CD4-positive, CD25-positive, alpha-beta regulatory T cell (primary cell): Measurements from ENCODE around the gene PDE4C. TPM values are rescaled to one million over a fixed set of nuclear protein-coding genes. Genes with fewer than 3 reads are reported as not detected.

Source experiments
- ATAC-seq, 2 donors: fragments of 150-1000 bp; cut with Tn5 transposase; one replicate each; pipeline ENCODE4 v1.10.0; 2021; ENCODE audit warnings: low read depth in 2 of 2, moderate number of reproducible peaks in 2 of 2, moderate library complexity in 1 of 2
- DNase-seq, 3 donors: peaks; one replicate each; pipeline versions ENCODE4 v3.0.0 to v3.0.0-alpha.2; 2012 to 2022; ENCODE audit warnings: mixed read lengths in 1 of 3
- H3K27ac ChIP-seq: one replicate; pipeline ENCODE4 v1.7.0; 2013; ENCODE audit warnings: mild to moderate bottlenecking, low read length; ENCODE audit not compliant: insufficient read depth, poor library complexity, severe bottlenecking
- H3K27me3 ChIP-seq: one replicate; pipeline ENCODE4 v1.7.0; 2013; ENCODE audit warnings: low read length; ENCODE audit not compliant: control insufficient read depth, insufficient read depth
- H3K36me3 ChIP-seq: one replicate; pipeline ENCODE4 v1.7.0; 2013; ENCODE audit warnings: mild to moderate bottlenecking, low read length, moderate library complexity; ENCODE audit not compliant: control insufficient read depth, insufficient read depth
- H3K4me1 ChIP-seq: 2 replicates; pipeline ENCODE4 v1.7.0; 2013; ENCODE audit warnings: mild to moderate bottlenecking, low read length; ENCODE audit not compliant: insufficient read depth, control insufficient read depth, poor library complexity, severe bottlenecking
- H3K4me3 ChIP-seq: one replicate; pipeline ENCODE4 v1.7.0; 2013; ENCODE audit warnings: low read depth, mild to moderate bottlenecking, low read length, moderate library complexity
- H3K9me3 ChIP-seq, 2 experiments: 1 replicate in 1 of 2; 2 replicates in 1 of 2; pipeline ENCODE4 v1.7.0; 2013; ENCODE audit warnings: low read length in 2 of 2, mild to moderate bottlenecking in 1 of 2, moderate library complexity in 1 of 2; ENCODE audit not compliant: control insufficient read depth in 2 of 2
- H3K27ac Mint-ChIP-seq, 3 donors: one replicate each; pipeline ENCODE4 v1.8.0; 2020 to 2022; ENCODE audit warnings: mild to moderate bottlenecking in 3 of 3, mixed read lengths in 3 of 3, moderate library complexity in 2 of 3
- H3K27me3 Mint-ChIP-seq: one replicate; pipeline ENCODE4 v1.8.0; 2022; ENCODE audit warnings: mild to moderate bottlenecking, mixed read lengths
- H3K36me3 Mint-ChIP-seq: one replicate; pipeline ENCODE4 v1.8.0; 2020; ENCODE audit warnings: mixed read lengths
- H3K4me1 Mint-ChIP-seq, 4 donors: one replicate each; pipeline ENCODE4 v1.8.0; 2020 to 2022; ENCODE audit warnings: mixed read lengths in 4 of 4, mild to moderate bottlenecking in 1 of 4
- H3K4me3 Mint-ChIP-seq, 4 donors: one replicate each; pipeline ENCODE4 v1.8.0; 2020 to 2022; ENCODE audit warnings: mild to moderate bottlenecking in 4 of 4, mixed read lengths in 4 of 4, moderate library complexity in 3 of 4
- H3K9me3 Mint-ChIP-seq, 7 donors: one replicate each; pipeline ENCODE4 v1.8.0; 2020 to 2022; ENCODE audit warnings: mixed read lengths in 7 of 7, mild to moderate bottlenecking in 3 of 7, moderate library complexity in 2 of 7
- polyA plus RNA-seq, 4 donors: library from polyadenylated mRNA; unstranded; fragments of 300-500 nt; fragmentation: Illumina TruSeq; gene quantifications; one replicate each; pipeline ENCODE4 v1.2.3, GENCODE V29; 2021
- total RNA-seq: library from RNA; stranded (reverse); gene quantifications from one replicate; pipeline ENCODE4 v1.2.3, GENCODE V29; 2022

The PDE4C gene
- total RNA-seq: not detected
- not detected for polyA plus RNA-seq

GRCh38 chr19:18225702-18226468 is at the start of gene PDE4C:
Gene PDE4C, minus strand, starts transcription at chr19:18226438. Its CDS starts 23 bp downstream, at chr19:18226415.
- H3K27me3 Mint-ChIP-seq: peaks cover 48% of the 10 kb centered on the region
- no peaks in the 10 kb centered on the region for H3K36me3 Mint-ChIP-seq
- H3K9me3 Mint-ChIP-seq: peaks cover 0 to 7% (median 0%) of the 10 kb centered on the region in 7 donors
- ATAC-seq: no peak
- H3K27me3 ChIP-seq: peaks cover 7% of the 10 kb centered on the region
- peak within 1 kb of the TSS in 2 of 4 donors; percentile 87 to 93 for H3K4me3 Mint-ChIP-seq
- no peaks in the 10 kb centered on the region for H3K9me3 ChIP-seq
- no peak for DNase-seq
- no peak within 1 kb of the TSS for H3K27ac ChIP-seq
- H3K27ac Mint-ChIP-seq: no peak within 1 kb of the TSS
- H3K36me3 ChIP-seq: no peaks in the 10 kb centered on the region
- peaks cover 23% of the 10 kb centered on the region for H3K4me1 ChIP-seq
- H3K4me1 Mint-ChIP-seq: peaks cover 0 to 35% (median 7%) of the 10 kb centered on the region in 4 donors
- no peak within 1 kb of the TSS for H3K4me3 ChIP-seq

- peaks cover 13% of the 10 kb centered on the region for H3K36me3 Mint-ChIP-seq
- H3K4me3 Mint-ChIP-seq: peak overlapping the region; percentile 57 to 98 (median 68)
Measured at GRCh38 chr19:18274781-18275356, 48.6 kb upstream of the PDE4C start.

GRCh38 chr19:18274219-18274780 is 48.1 kb upstream of the PDE4C start, which contains the start of gene IQCN:
Gene IQCN, minus strand, starts transcription at chr19:18274452. Its CDS starts 4,974 bp downstream, at chr19:18269478.
- DNase-seq: peak; percentile 37 to 69 (median 54)
- no peaks in the 10 kb centered on the region for H3K27me3 ChIP-seq
- peaks cover 21% of the 10 kb centered on the region for H3K36me3 ChIP-seq
- Mint-ChIP-seq H3K4me1 (peaks cover 2 to 57% (median 25%) of the 10 kb centered on the region in 4 donors), H3K9me3 (peaks cover 0 to 22% (median 0%) of the 10 kb centered on the region in 7 donors), H3K27ac (peak within 1 kb of the TSS in 2 of 3 donors; percentile 78 to 99), H3K27me3 (peaks cover 51% of the 10 kb centered on the region), H3K36me3 (peaks cover 11% of the 10 kb centered on the region), H3K4me3 (peak within 1 kb of the TSS; percentile 59 to 98 (median 68))
- no peak within 1 kb of the TSS for H3K27ac ChIP-seq
- ATAC-seq: peak in 1 of 2 donors; percentile 30
- H3K9me3 ChIP-seq: no peaks in the 10 kb centered on the region
- H3K4me3 ChIP-seq: peak within 1 kb of the TSS; percentile 19
- H3K4me1 ChIP-seq: peaks cover 35% of the 10 kb centered on the region

More at GRCh38 chr19:18274781-18275356, 48.6 kb upstream of the PDE4C start:
- H3K36me3 ChIP-seq: peaks cover 21% of the 10 kb centered on the region
- H3K27ac Mint-ChIP-seq: peak overlapping the region in 2 of 3 donors; percentile 78 to 99
- H3K4me3 ChIP-seq: peak overlapping the region; percentile 19
- peaks cover 57% of the 10 kb centered on the region for H3K27me3 Mint-ChIP-seq
- ATAC-seq: no peak
- H3K9me3 Mint-ChIP-seq: peaks cover 0 to 23% (median 0%) of the 10 kb centered on the region in 7 donors
- peaks cover 38% of the 10 kb centered on the region for H3K4me1 ChIP-seq
- H3K9me3 ChIP-seq: no peaks in the 10 kb centered on the region
- no peak overlapping the region for H3K27ac ChIP-seq
- peak in 1 of 3 donors; percentile 62 for DNase-seq
- no peaks in the 10 kb centered on the region for H3K27me3 ChIP-seq
- H3K4me1 Mint-ChIP-seq: peaks cover 6 to 60% (median 28%) of the 10 kb centered on the region in 4 donors

GRCh38 chr19:18273561-18274218 is 47.5 kb upstream of the PDE4C start:
- Mint-ChIP-seq H3K36me3 (peaks cover 5% of the 10 kb centered on the region), H3K27me3 (peaks cover 49% of the 10 kb centered on the region), H3K27ac (peak overlapping the region in 2 of 3 donors; percentile 78 to 86), H3K9me3 (peaks cover 0 to 21% (median 0%) of the 10 kb centered on the region in 7 donors), H3K4me1 (peaks cover 0 to 54% (median 22%) of the 10 kb centered on the region in 4 donors), H3K4me3 (peak overlapping the region; percentile 49 to 98 (median 59))
- DNase-seq: peak in 1 of 3 donors; percentile 47
- ATAC-seq: no peak
- Histone ChIP-seq H3K9me3 (no peaks in the 10 kb centered on the region), H3K27me3 (no peaks in the 10 kb centered on the region), H3K36me3 (peaks cover 19% of the 10 kb centered on the region), H3K4me1 (peaks cover 29% of the 10 kb centered on the region), H3K27ac (no peak overlapping the region), H3K4me3 (no peak overlapping the region)

GRCh38 chr19:18271433-18271841 is 45.2 kb upstream of the PDE4C start:
- Histone ChIP-seq H3K4me1 (peaks cover 19% of the 10 kb centered on the region), H3K9me3 (no peaks in the 10 kb centered on the region), H3K36me3 (peaks cover 22% of the 10 kb centered on the region), H3K4me3 (no peak overlapping the region), H3K27ac (no peak overlapping the region), H3K27me3 (no peaks in the 10 kb centered on the region)
- peaks cover 31% of the 10 kb centered on the region for H3K27me3 Mint-ChIP-seq
- H3K4me1 Mint-ChIP-seq: peaks cover 0 to 37% (median 15%) of the 10 kb centered on the region in 4 donors
- peak in 1 of 3 donors; percentile 69 for DNase-seq
- H3K4me3 Mint-ChIP-seq: peak overlapping the region; percentile 29 to 98 (median 60)
- H3K36me3 Mint-ChIP-seq: peaks cover 10% of the 10 kb centered on the region
- H3K9me3 Mint-ChIP-seq: peaks cover 0 to 18% (median 0%) of the 10 kb centered on the region in 7 donors
- H3K27ac Mint-ChIP-seq: peak overlapping the region in 2 of 3 donors; percentile 65 to 86
- ATAC-seq: no peak

GRCh38 chr19:18270326-18270725 is 44.1 kb upstream of the PDE4C start:
- H3K27me3 ChIP-seq: no peaks in the 10 kb centered on the region
- H3K27ac Mint-ChIP-seq: peak overlapping the region in 1 of 3 donors; percentile 23
- H3K4me3 ChIP-seq: no peak overlapping the region
- no peak for ATAC-seq
- peak overlapping the region in 2 of 4 donors; percentile 74 to 98 for H3K4me3 Mint-ChIP-seq
- peak in 1 of 3 donors; percentile 49 for DNase-seq
- no peak overlapping the region for H3K27ac ChIP-seq
- H3K36me3 Mint-ChIP-seq: peaks cover 16% of the 10 kb centered on the region
- H3K9me3 Mint-ChIP-seq: peaks cover 0 to 18% (median 0%) of the 10 kb centered on the region in 7 donors
- H3K9me3 ChIP-seq: no peaks in the 10 kb centered on the region
- peaks cover 24% of the 10 kb centered on the region for H3K36me3 ChIP-seq
- peaks cover 11% of the 10 kb centered on the region for H3K4me1 ChIP-seq
- peaks cover 28% of the 10 kb centered on the region for H3K27me3 Mint-ChIP-seq
- H3K4me1 Mint-ChIP-seq: peaks cover 0 to 32% (median 12%) of the 10 kb centered on the region in 4 donors
